Stimulated activated CD8-positive, alpha-beta memory T cell treated with anti-CD3 and anti-CD28 coated beads, Interleukin-2, amount 100 ng/mL, for 1 hour (primary cell): ENCODE measurements around the gene DYNLT5.
"Not testable (repeated sequence)": the region's sequence is repeated elsewhere in the genome, so short reads cannot be mapped to it uniquely, and the experiment has no call there.

ENCODE experiments used
- DNase-seq, 2 donors: peaks; one replicate each; pipeline ENCODE4 v3.0.0-alpha.2; 2020; ENCODE audit warnings: low read depth in 2 of 2

Gene DYNLT5, protein sequence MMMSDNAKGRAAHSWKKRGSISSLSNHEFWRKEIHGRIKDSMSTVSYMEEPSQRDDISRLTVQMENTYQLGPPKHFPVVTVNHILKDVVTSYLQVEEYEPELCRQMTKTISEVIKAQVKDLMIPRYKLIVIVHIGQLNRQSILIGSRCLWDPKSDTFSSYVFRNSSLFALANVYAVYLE

DNA sequence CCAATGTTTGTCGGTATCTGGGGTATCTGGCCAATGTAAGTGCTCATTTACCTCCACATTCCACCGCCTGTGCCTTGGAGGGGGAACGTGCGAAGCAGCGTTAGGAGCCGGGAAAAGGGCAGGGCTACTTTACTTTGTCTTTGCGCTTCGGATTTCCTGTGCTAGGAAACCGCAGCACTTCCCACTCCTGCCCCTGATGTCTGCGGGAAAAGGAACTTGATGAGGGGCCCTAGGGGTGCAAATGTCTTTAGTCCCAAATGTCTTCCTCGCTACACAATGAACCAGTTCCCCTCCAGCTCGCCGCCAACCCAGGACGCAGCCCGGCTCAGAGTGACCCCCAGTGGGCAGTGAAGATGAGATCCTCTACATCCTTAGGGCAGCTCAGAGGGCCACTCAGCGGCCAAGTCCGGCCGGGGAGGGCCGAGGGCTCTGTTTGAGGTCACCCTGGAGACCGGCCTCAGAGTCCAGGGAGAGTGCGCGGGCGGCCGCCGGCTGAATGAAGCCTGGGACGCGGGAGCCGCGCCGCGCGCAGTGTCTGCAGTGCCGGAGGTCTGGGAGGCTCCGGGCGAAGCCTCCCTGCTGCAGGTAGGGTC, at the start of gene DYNLT5:
Gene DYNLT5, plus strand, starts transcription at position 460 of the 593 bp plus-strand sequence. CDS start 2,200 bp downstream, outside the sequence.
- no peak for DNase-seq

DNA sequence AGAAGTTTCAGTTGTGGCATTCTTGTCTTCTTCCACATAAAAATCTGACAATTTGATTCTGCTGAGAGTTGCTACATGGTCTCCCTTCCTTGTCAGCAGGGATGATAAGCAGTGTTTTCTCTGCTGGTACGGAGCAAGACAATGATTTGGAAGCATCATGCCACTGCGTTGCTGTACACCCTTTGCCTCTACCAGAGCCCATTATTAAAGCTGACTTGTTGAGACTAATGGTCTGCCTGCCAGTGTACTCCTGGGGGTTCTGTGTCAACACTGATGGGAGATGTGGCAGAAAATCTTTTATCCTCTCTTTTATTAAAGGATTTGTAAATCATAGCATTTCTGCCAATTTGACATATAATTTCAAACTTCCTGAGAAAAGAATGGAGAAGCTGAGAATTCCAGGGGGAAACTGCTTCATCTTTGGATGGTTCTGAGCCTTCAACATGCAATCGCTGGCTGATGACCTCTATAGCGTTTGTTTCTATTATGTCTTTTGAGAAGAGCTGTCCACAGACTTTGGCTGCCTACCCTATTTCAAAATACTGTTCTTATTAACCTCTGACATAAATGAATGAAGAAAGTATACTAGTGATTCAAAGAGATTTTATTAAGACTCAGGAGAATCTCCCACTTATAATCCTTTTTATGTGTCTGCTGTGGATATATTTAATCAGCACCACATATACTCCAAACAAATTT, 47.9 kb upstream of the DYNLT5 start:
- no peak for DNase-seq

DNA sequence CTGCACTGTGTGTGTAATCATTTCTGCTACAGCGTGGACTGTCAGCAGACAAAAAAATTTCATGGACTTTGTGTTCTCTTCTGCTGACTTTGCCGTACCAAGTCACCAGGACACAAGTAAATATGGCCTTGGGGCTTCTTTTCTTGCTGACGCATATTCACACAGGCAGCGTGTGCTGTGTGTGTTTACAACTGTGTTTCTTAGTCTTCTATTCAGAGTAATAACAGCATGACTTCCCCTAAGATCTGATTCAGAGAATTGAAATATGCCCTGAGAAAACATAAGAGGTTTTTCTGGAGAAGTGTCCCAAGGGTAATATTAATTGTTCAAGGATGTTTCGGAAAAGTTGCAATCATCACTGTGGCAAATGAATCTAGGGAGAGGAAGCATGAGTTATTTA, 47.1 kb upstream of the DYNLT5 start:
- DNase-seq, result no peak

DNA sequence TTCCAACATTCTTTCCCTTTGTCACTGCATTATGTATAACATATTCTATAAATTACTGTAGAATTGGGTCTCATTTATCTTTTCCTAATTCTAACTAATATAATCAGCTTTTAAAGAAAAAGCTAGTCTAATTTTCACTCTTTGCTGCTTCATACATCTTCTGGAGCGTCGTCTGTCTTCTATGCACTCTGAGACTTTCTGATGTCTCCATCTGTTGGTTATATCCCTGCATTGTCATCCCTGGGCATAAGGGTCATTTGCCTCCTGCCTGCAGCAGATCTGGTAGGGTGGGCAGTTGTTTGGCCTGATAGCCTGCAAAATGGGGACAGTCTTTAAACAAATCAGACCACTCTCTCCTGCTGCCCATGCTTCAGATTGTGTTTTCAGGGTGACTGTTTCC, 40.8 kb upstream of the DYNLT5 start:
- DNase-seq, result no peak

DNA sequence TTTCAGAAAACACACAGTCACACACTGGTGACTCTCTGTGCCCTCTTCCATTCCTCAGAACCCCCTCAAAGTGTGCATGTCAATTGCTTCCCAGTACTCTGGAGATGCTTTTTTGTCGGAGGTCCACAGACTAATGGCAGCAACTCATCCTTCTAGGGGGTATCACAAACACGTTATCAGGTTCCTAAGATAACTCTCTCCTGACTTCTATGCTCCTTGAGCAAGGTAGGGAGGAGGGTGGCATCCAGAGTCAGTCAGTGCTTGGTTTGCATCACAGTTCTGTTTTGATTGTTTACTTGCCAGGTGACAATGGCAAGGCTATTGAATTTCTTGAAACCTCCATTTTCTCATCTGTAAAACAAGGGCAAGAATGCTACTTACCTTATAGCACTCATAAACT, 39.4 kb upstream of the DYNLT5 start:
- no peak for DNase-seq

DNA sequence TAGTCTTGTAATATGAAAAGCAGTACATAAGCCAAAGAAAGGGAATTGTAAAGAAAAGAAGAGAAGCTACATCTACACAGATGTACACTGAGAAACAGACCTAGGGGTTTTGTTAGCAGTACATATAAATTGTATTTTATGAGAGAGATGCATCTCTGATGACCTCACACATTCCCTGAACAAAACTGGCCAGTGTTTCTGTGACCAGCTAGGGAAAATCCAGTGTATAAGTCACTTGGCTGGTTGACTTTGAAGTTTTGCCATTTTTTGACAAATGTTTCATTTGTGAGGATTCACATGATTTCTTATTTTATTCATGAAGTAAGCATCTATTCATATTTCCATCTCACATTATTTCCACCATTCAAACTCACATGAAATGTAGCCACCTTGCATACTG, 28.3 kb upstream of the DYNLT5 start:
- no peak for DNase-seq

DNA sequence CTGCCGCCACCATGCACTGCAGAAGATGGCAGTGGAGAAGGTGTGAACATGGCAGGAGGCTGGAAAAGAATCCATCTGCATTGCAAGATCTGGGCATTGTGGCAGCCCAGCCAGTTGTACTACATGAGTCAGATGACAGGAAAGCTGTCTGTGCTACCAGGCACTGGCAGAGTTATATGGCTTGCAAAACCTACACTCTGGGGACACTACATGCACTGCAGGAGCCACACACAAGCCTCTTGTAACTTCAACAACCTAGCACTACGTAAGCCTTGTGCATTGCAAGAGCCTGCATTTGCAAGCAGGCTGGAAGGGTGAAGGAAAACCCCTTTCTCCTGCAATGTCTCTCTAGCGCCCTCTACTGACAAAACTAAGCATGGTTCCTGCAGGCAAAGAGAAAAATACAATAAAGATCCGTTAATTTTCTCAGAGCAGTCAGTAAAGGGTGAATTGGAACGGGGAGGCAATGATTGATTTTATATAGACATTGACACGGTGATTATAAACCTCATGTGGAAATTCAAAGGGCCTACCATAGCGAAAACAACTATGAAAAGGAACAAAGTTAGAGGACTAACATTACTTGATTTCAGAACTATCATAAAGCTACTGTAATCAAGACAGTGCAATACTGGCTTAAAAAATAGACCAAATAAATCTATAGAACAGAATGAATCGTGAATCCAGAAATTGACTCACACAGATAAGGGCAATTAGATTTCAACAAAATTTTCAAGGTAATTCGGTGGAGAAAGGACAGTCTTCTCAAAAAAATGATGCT, 26.2 kb upstream of the DYNLT5 start:
- DNase-seq, result no peak

DNA sequence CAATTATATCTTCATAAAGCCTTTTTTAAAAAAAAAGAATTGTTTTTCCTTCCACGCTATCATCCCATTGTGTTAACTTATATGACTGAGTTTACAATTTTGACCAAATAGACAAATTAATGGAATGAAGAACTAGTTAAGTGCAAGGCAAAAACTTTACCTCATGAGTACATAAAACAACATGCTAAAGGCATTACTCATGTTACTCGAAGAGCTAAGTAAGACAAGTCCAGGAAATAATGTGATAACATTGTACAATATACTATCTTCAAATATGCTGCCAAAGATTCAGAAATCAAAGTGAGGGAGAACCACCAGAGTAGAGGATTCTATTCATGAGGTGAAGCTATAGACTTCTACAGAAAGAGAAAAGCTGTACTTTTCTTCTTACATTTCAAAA, 24.2 kb upstream of the DYNLT5 start:
- DNase-seq, result no peak

DNA sequence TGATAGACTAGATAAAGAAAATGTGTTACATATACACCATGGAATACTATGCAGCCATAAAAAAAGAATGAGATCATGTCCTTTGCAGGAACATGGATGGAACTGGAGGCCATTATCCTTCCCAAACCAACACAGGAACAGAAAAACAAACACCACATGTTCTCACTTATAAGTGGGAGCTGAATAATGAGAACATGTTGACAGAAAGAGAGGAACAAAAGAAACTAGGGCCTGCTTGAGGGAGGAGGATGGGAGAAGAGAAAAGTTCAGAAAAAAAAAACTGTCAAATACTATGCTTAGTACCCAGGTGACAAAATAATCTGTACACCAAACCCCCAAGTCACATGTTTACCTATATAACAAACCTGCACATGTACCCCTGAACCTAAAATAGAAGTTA, 23.5 kb upstream of the DYNLT5 start:
- DNase-seq, result not testable (repeated sequence)

DNA sequence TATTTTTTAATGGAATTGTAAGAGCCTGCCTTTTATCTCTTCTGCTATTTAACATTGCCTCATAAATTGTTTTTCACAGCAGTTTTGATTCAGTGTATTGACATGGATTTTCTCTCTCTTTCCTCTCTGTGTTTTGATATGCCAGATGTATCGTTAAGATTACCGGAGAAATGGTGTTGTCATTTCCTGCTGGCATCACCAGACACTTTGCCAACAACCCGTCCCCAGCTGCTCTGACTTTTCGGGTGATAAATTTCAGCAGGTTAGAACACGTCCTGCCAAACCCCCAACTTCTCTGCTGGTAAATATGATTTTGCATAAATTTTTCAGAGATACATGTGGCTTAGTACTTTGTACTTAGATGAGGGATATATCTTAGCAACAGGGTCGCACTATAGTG, 23.1 kb upstream of the DYNLT5 start:
- no peak for DNase-seq

DNA sequence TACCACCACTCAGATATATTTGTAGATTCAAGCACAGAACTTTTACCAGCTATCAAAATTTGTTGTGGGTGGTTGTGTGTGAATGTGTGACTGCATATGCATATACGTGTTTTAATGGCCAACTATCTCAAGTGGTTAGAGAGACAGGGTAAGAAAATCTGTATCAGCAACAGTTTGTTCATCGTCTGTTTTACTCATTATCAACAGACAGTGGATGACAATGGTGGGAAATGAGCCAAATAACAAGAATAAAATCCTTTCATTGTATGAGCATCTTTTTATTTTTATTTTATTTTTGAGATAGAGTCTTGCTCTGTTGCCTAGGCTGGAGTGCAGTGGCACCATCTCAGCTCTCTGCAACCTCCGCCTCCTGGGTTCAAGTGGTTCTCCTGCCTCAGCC, 22.7 kb upstream of the DYNLT5 start:
- DNase-seq, result no peak

DNA sequence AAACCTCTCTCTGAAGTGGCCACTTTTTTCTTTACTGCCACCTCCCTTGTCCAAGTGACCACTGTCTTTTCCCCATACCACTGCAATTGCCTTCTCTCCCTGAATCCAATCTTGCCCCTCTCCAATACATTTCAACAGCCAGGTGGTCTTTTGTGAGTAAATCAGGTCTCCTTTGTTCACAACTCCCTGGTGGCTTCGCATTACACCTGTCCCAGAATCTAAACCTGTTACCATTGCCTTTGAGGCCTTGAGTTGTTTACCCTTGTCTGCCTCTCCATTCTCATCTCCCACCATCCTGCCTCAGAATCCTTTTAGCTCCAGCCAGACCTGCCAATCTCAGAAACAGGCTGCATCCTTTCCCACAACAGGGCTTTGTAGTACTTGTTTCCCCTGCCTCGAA, 21.8 kb upstream of the DYNLT5 start:
- no peak for DNase-seq

DNA sequence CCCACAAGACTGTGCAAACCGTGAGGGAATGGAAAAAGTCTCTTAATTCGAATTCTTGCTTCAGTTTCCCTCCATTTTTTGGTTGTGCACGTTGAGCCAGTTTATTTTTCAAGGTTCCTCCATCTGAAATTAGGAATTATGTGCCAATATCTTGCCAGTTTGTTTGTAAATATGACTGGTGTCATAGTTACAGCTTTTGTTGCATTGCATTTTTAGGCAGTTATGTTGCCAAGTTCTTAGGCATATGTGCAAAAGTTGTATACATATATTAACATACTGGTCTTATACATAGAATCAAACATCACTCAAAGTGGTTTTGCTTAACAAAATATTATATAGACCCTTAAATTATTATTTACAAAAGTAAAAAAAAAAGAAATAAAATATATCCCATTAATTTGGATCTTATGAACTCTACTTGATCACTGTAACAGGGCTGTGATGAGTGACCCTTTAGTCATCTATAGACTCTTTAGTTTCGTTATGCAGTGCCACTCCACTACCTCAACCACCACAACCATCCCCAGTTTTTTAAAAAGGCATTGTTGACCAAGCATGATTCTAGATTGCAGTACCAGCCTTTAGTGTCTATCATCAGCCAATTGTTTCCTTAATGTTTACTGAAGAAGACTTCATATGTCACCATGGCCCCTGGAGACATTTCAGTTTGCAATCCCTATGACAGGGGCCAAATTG, 20.9 kb upstream of the DYNLT5 start:
- no peak for DNase-seq

DNA sequence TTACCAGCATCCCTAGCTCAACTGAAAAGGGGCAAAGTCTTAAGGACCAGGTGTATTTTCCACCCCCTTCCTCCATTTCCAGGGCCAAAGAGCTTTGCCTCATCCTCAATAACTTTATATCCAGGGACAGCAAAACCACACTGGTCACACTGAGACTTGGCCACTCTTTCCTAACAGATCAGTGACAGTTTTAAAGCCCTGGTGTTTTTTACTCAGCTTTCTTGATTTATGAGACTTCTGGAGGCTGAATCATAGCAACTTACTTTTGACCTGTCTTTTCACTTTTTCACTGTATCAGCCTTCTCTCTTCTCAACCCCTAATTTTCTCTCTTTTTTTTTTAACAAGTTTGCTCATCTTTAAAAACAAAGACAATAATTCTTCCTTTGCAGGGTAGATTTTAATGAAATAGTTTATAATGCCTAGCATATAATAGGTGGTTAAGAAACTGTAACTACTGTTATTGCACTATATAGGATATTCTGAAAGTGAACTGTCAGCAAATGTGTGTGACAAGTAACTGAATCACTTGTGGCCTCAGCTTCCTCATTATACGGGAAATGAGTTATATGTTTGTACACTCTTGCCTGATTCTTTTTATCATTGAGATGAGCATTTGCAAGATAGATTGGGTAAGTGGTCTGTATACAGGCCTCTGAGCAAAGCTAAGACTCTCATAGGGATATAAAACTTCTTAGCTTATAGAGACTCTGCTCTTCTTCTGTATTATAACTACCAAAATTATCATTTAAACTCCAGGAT, 19.7 kb upstream of the DYNLT5 start:
- DNase-seq, result no peak

DNA sequence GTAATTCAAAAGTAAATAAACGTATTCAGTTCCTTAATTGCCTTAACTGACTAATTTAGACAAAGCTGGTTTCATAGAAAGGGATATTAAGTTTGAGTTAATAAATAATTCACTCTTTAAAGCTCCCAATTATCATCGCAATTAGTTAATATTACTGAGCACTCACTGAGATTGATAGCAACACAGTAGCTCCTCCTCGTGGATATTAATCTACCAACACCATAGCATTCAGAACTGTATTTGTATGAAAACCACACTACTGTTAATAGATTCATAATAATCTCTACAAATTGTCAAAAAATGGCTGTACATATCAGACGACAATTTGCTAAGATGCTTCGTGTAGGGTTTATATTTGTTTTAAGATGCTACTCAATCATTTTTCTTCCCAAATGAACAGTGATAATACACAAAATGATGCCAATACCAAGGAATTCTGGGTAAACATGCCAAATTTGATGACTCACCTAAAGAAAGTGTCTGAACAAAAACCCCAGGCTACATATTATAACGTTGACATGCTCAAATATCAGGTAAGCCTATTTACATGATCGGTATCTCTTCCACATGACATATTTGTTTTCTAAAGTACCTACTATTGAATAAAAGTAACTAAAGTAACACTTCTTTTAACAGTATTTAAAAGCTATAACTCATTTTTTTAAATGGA, 18.8 kb upstream of the DYNLT5 start:
- DNase-seq, result no peak

DNA sequence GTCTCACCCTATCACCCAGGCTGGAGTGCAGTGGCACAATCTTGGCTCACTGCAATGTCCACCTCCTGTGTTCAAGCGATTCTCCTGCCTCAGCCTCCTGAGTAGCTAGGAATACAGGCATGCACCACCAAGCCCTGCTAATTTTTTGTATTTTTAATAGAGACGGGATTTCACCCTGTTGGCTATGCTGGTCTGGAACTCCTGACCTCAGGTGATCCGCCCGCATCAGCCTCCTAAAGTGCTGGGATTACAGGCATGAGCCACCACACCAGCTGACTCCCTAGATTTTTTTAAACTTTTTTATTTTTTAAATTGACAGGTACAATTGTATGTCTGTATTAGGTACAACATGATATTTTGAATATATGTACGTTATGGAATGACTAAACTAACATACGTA, 17.7 kb upstream of the DYNLT5 start:
- DNase-seq, result not testable (repeated sequence)

DNA sequence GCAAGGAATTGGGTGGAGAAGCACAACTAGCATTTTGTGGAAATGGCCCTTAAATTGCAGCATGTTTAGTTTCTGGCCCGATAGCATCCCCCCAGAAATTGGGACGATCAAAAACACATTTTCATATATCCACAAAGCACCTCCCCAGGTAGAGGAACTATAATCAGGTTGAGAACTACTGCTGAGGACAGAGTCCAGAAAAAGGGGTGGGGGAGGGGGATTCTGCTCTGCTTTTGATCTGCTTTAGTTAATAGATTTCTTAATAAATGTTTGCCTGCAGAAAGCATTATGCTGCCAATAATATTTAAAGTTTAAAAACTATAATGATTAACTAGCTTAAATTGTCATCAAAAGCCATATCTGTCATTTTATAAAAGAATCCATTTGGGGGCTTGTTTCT, 14.4 kb upstream of the DYNLT5 start:
- no peak for DNase-seq

DNA sequence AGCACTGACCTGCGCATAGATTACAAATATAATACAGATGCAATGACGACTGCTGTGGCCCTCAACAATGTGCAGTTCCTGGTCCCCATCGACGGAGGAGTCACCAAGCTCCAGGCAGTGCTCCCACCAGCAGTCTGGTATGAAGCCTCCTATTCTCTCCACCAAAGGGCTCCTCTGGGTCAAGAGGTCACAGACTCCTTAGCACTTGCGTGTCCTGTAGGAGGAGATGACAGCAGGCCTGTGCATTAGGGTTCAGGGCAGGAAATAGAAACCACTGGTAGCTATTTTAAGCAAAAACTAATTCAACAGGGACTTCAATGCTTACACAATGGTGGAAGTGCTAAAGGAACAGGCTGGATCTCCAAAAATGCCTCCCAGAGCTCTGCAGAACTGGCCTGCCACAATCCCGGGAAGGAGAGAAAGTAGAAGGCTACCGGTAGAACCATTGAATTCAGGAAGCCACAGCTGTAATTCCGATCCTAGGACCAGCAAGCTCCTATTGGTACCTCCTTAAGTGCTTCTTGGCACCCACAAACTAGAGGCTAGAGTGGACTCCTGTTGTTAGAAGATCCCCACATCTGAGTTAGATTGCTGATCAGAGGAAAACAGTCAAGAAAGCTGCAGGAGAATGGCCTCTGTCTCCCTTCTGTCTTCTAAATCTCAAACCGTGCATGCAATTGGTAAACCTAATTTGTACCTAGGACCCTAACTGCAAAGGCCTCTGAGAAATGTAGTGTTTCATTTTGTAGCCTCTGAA, 12.7 kb upstream of the DYNLT5 start:
- no peak for DNase-seq

DNA sequence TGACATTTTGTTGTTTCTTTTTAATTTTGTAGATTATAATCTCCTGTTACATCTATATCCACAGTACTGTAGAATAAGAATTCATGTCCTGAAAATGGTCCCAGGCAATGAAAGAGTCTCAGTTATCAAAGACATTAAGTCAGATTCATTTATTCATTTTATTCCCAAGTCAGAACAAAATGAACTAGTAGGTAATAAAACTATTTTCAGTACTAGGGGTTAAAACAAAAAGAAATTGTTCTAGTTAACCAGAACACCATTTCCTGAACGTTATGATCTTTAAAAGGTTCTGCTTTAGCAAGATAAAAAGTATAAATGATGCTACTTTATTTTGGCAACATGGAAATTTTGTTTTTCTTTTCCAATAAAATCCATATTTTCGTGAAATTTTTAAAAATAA, 6.8 kb upstream of the DYNLT5 start:
- no peak for DNase-seq

DNA sequence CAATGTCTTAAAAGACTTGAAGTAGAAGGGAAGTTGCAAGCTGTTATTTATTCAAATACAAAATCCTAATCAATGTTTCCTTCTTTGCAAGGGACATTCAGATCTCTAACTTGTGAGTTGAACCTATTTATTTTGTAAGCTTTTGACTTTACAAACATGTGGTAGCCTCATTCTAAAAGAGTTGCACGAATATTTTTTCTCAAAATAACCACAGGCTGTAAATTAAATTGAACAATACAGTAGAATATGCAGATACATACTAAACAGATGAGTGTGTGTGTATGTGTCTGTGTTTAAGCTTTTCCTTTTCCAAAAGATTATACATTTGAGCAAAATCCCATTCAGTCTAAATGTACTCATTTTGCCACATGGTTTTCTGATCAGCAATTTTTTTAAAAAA, 4.8 kb upstream of the DYNLT5 start:
- no peak for DNase-seq
